ENCODE measurements around the gene CCDC142.

CCDC142 gene

GRCh38 chr2:74522516-74522915 is 39.7 kb upstream of the CCDC142 start:
- H3K4me3 ChIP-seq (ENCODE audit: control insufficient read depth, low read depth, low read length): no peak overlapping the region
- no peak for TF ChIP-seq CTCF (conservative IDR thresholded peaks at IDR 0.05; ENCODE audit: control insufficient read depth, insufficient read depth, low read depth, low read length)
- no peak for DNase-seq (ENCODE audit: low read depth)

GRCh38 chr2:74516650-74517049 is 33.9 kb upstream of the CCDC142 start:
- no peak for TF ChIP-seq CTCF (conservative IDR thresholded peaks at IDR 0.05; ENCODE audit: control insufficient read depth, insufficient read depth, low read depth, low read length)
- DNase-seq (ENCODE audit: low read depth): no peak
- no peak overlapping the region for H3K4me3 ChIP-seq (ENCODE audit: control insufficient read depth, low read depth, low read length)

- no peak for TF ChIP-seq CTCF (conservative IDR thresholded peaks at IDR 0.05; ENCODE audit: control insufficient read depth, insufficient read depth, low read depth, low read length)
- peak; percentile 44 for DNase-seq (ENCODE audit: low read depth)
- H3K4me3 ChIP-seq (ENCODE audit: control insufficient read depth, low read depth, low read length): no peak overlapping the region
Measured at GRCh38 chr2:74515981-74516633, 33.3 kb upstream of the CCDC142 start.

- no peak overlapping the region for H3K4me3 ChIP-seq (ENCODE audit: control insufficient read depth, low read depth, low read length)
- DNase-seq (ENCODE audit: low read depth): no peak
- no peak for TF ChIP-seq CTCF (conservative IDR thresholded peaks at IDR 0.05; ENCODE audit: control insufficient read depth, insufficient read depth, low read depth, low read length)
Measured at GRCh38 chr2:74515271-74515980, 32.6 kb upstream of the CCDC142 start.

GRCh38 chr2:74514368-74515270 is 31.8 kb upstream of the CCDC142 start, which contains the start of gene TLX2:
Gene TLX2 (plus strand): TSS chr2:74514450. CDS start chr2:74514807, 357 bp downstream.
- DNase-seq (ENCODE audit: low read depth): no peak
- no peak within 1 kb of the TSS for H3K4me3 ChIP-seq (ENCODE audit: control insufficient read depth, low read depth, low read length)
- TF ChIP-seq CTCF (conservative IDR thresholded peaks at IDR 0.05; ENCODE audit: control insufficient read depth, insufficient read depth, low read depth, low read length): no peak

- no peak for DNase-seq (ENCODE audit: low read depth)
- H3K4me3 ChIP-seq (ENCODE audit: control insufficient read depth, low read depth, low read length): no peak overlapping the region
- TF ChIP-seq CTCF (conservative IDR thresholded peaks at IDR 0.05; ENCODE audit: control insufficient read depth, insufficient read depth, low read depth, low read length): no peak
Measured at GRCh38 chr2:74513605-74514367, 31.0 kb upstream of the CCDC142 start.
